DND-41 (cell line): ENCODE data around the gene HDAC10.

Experiments
- EZH2 ChIP-seq: IDR thresholded peaks from 3 replicates; pipeline ENCODE4 v1.6.1; 2012; ENCODE audit warnings: borderline replicate concordance, low read depth, mild to moderate bottlenecking, moderate library complexity, low read length, inconsistent platforms; ENCODE audit not compliant: severe bottlenecking
- TF ChIP-seq, protein P1 (sequence below): IDR thresholded peaks from 2 replicates; pipeline ENCODE4 v1.5.1; 2012; ENCODE audit warnings: borderline replicate concordance, low read length, moderate library complexity, mild to moderate bottlenecking; ENCODE audit not compliant: poor library complexity, severe bottlenecking; ENCODE audit errors: extremely low read depth

DNA sequence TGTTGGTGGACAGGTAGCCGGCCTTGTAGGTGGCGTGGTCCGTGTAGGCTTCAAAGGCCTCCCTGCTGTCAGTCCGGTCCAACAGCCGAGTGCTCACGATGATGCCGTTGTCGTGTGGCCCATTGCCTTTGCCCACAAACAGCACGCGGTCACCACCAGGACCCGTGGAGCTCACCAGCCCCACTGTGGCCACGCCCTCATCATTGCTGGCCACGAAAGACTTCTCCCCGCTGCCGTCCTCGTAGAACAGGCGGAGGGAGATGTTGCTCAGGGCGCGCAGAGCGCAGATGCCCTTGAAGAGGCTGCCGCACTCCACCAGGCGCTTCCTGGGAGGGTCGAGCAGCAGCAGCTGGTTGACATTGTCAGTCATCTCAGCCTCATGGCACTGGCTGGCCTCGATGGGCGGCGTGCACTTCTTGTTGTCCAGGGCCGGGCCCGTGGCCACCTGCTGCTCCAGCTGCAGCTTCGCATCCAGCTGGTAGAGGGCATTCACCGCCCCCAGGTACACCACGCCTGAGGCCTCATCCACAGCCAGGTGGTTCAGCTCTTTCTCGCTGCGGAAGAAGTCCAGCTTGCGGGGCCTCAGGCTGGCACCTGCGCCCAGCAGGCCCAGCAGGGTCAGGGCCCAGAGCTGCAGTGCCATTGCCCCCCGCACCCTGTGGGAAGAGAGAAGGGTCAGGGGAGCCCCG is 39.0 kb upstream of the HDAC10 start:
- TF ChIP-seq, protein P1, sequence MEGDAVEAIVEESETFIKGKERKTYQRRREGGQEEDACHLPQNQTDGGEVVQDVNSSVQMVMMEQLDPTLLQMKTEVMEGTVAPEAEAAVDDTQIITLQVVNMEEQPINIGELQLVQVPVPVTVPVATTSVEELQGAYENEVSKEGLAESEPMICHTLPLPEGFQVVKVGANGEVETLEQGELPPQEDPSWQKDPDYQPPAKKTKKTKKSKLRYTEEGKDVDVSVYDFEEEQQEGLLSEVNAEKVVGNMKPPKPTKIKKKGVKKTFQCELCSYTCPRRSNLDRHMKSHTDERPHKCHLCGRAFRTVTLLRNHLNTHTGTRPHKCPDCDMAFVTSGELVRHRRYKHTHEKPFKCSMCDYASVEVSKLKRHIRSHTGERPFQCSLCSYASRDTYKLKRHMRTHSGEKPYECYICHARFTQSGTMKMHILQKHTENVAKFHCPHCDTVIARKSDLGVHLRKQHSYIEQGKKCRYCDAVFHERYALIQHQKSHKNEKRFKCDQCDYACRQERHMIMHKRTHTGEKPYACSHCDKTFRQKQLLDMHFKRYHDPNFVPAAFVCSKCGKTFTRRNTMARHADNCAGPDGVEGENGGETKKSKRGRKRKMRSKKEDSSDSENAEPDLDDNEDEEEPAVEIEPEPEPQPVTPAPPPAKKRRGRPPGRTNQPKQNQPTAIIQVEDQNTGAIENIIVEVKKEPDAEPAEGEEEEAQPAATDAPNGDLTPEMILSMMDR = no peak
- no peak for TF ChIP-seq EZH2
